ENCODE measurements around the gene SLC8A3.

- TF ChIP-seq POLR2A (IDR thresholded peaks at IDR 0.05) (no peak), CTCF (IDR thresholded peaks at IDR 0.05) (no peak)
Measured at GRCh38 chr14:70114621-70115156, 74.1 kb downstream of the SLC8A3 start.
